Measurements from ENCODE around the gene PRAMEF8.
"Not testable (repeated sequence)": the region's sequence is repeated elsewhere in the genome, so short reads cannot be mapped to it uniquely, and the experiment has no call there.

Gene PRAMEF8

GRCh38 chr1:13243536-13244263 is 41.2 kb downstream of the PRAMEF8 start:
- not testable (repeated sequence) for H3K9me3 ChIP-seq

GRCh38 chr1:13239633-13240032 is 45.3 kb downstream of the PRAMEF8 start:
- H3K9me3 ChIP-seq, result not testable (repeated sequence)

More at GRCh38 chr1:13243536-13244263, 41.2 kb downstream of the PRAMEF8 start:
- H3K4me3 ChIP-seq; H3K27me3 ChIP-seq (ENCODE audit: low read depth); DNase-seq (ENCODE audit: low spot score in 2 of 2); H3K36me3 ChIP-seq (replicated peaks); H3K4me1 ChIP-seq; in situ Hi-C loops (cut with MboI; ENCODE audit: low sequenced_read_pairs): not testable (repeated sequence)

GRCh38 chr1:13237572-13237971 is 47.4 kb downstream of the PRAMEF8 start:
- H3K27me3 ChIP-seq (ENCODE audit: low read depth); H3K9me3 ChIP-seq; H3K36me3 ChIP-seq (replicated peaks); DNase-seq (ENCODE audit: low spot score in 2 of 2); H3K4me3 ChIP-seq; in situ Hi-C loops (cut with MboI; ENCODE audit: low sequenced_read_pairs); H3K4me1 ChIP-seq: not testable (repeated sequence)

More at GRCh38 chr1:13239633-13240032, 45.3 kb downstream of the PRAMEF8 start:
- H3K27me3 ChIP-seq (ENCODE audit: low read depth); H3K36me3 ChIP-seq (replicated peaks); H3K4me1 ChIP-seq; DNase-seq (ENCODE audit: low spot score in 2 of 2); H3K4me3 ChIP-seq; in situ Hi-C loops (cut with MboI; ENCODE audit: low sequenced_read_pairs): not testable (repeated sequence)

- in situ Hi-C loops (cut with MboI; ENCODE audit: low sequenced_read_pairs); H3K36me3 ChIP-seq (replicated peaks); H3K4me3 ChIP-seq; DNase-seq (ENCODE audit: low spot score in 2 of 2); H3K9me3 ChIP-seq; H3K4me1 ChIP-seq; H3K27me3 ChIP-seq (ENCODE audit: low read depth): not testable (repeated sequence)
Measured at GRCh38 chr1:13234057-13234456, 50.9 kb downstream of the PRAMEF8 start.

DNA sequence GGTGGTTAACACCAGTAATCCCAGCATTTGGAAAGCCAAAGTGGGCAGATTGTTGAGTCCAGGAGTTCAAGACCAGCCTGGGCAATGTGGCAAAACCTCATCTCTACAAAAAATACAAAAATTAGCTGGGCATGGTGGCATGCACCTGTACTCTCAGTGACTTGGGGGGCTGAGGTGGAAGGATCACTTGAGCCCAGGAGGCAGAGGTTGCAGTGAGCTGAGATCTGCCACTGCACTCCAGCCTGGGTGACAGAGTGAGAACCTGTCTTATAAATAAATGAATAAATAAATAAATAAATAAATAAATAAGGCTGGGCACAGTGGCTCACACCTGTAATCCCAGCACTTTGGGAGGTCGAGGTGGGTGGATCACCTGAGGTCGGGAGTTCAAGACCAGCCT is 52.9 kb downstream of the PRAMEF8 start:
- DNase-seq (ENCODE audit: low spot score in 2 of 2); H3K9me3 ChIP-seq; H3K36me3 ChIP-seq (replicated peaks); in situ Hi-C loops (cut with MboI; ENCODE audit: low sequenced_read_pairs); H3K4me3 ChIP-seq; H3K27me3 ChIP-seq (ENCODE audit: low read depth); H3K4me1 ChIP-seq: not testable (repeated sequence)

Data from HAP-1 (cell line).